GM04503 (cell line): Measurements from ENCODE around the gene UQCRHL.

Experiments used
- DNase-seq: peaks from one replicate; pipeline ENCODE4 v3.0.0-alpha.2; 2012; ENCODE audit warnings: low read depth

UQCRHL gene

DNA sequence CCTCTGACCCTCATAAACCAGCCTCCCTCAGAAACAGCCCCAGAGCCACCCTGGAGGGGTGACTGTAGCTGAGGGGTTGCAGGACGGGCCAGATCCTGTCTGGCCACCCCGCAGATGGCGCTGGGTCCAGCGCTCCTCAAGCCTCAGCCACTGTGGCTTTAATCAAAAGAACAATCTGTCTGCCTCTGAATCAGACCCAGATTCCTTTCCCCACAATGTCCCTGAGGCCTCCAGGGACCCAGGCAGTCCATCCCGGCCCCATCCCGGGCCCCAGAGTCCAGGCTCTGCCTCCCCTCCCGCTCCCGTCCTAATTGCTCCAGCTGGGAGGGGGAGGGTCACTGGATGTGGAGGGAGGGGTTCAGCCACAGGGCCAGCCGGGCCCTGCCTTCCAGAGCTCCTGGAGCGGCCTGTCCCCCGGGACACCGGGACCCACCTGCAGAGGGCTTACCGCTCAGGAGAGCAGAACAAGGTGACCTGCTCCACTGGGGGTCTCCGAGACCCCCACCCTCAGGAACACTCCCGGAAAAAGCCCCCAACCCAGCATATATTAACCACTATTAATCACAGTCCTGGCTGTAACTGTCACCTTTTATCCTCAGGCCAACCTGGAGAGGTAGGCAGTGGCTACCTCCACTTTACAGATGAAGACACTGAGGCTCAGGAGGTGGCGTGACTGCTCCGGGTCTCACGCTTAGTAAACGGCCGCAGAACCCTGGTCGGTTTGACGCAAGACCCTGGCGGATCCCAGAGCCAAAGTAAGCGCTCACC lies 49.7 kb downstream of the UQCRHL start:
- DNase-seq: no peak
